Kidney (tissue), 14 donors: ENCODE results near the gene NPAS3. TPM values are rescaled to one million over a fixed set of nuclear protein-coding genes. Genes with fewer than 3 reads are reported as not detected.

Experiments
- DNase-seq, 5 donors: peaks; one replicate each; pipeline ENCODE4 v3.0.0-alpha.2; 2013 to 2020
- FAIRE-seq: peaks from 2 replicates; lab custom pipeline; 2012; peaks lifted over from hg19 to GRCh38; lab: Jason Lieb, UNC
- H3K27ac ChIP-seq, 2 donors: one replicate each; pipeline ENCODE4 v1.7.0; 2013; ENCODE audit warnings: low read depth in 2 of 2, low read length in 2 of 2, inconsistent platforms in 1 of 2
- H3K27me3 ChIP-seq: one replicate; pipeline ENCODE4 v1.7.1; 2013; ENCODE audit warnings: low read length, inconsistent platforms; ENCODE audit not compliant: control insufficient read depth, insufficient read depth
- H3K36me3 ChIP-seq, 3 donors: one replicate each; pipeline versions ENCODE4 v1.7.0 to v1.7.1; 2013; ENCODE audit warnings: low read length in 3 of 3, control low read depth in 1 of 3, inconsistent platforms in 1 of 3; ENCODE audit not compliant: insufficient read depth in 3 of 3, control insufficient read depth in 2 of 3
- H3K4me1 ChIP-seq, 3 donors: one replicate each; pipeline versions ENCODE4 v1.7.0 to v1.7.1; 2013; ENCODE audit warnings: low read length in 3 of 3, inconsistent platforms in 1 of 3, low read depth in 1 of 3; ENCODE audit not compliant: control insufficient read depth in 2 of 3, insufficient read depth in 2 of 3
- H3K4me3 ChIP-seq, 3 donors: one replicate each; pipeline versions ENCODE4 v1.7.0 to v1.8.1; 2013; ENCODE audit warnings: low read length in 3 of 3, control low read depth in 1 of 3, inconsistent platforms in 1 of 3
- H3K9ac ChIP-seq, 3 donors: one replicate each; pipeline versions ENCODE4 v1.7.0 to v1.7.1; 2013; ENCODE audit warnings: low read length in 3 of 3, control low read depth in 1 of 3, inconsistent platforms in 1 of 3
- H3K9me3 ChIP-seq, 3 donors: one replicate each; pipeline versions ENCODE4 v1.7.0 to v1.7.1; 2013; ENCODE audit warnings: low read length in 3 of 3, control low read depth in 1 of 3, inconsistent platforms in 1 of 3; ENCODE audit not compliant: control insufficient read depth in 2 of 3, insufficient read depth in 1 of 3
- intact Hi-C: fragments of 100-400 bp; cut with DNase I; formaldehyde crosslinking; loops from one replicate; pipeline ENCODE4 v1.11.1; 2022
- polyA plus RNA-seq: library from polyadenylated mRNA; stranded (reverse); fragments of 350-450 nt; fragmentation: Illumina TruSeq; extraction: RNeasy Lipid Tissue Mini Kit (QIAGEN cat#74804); gene quantifications from one replicate; pipeline ENCODE4 v1.2.3, GENCODE V29; 2014; ENCODE audit warnings: low read depth, low replicate concordance; ENCODE audit not compliant: insufficient read depth
- total RNA-seq: library from RNA; stranded (reverse); fragmentation: NEBNext Ultra II Directional; extraction: Animal tissue kit (Norgen Biotek cat#: 25700); gene quantifications from one replicate; pipeline ENCODE4 v1.2.1, GENCODE V29; 2021
- TF ChIP-seq, protein P1 (sequence below): IDR thresholded peaks from 3 replicates; pipeline ENCODE4 v1.5.1; 2012; ENCODE audit warnings: mild to moderate bottlenecking, moderate library complexity, borderline replicate concordance; ENCODE audit not compliant: insufficient read depth; ENCODE audit errors: extremely low read depth
- donor health status: control.
- donor health status: control.
- donor health status: control.
- donor health status: control.
- donor health status: control.
- donor health status: DM: yes; HTN: yes; CAD: no.
- donor health status: Normal renal cell carcinoma (clear cell type).

NPAS3 gene
- total and polyA plus RNA-seq, 2 donors from 2014 or later: 0.82 to 5.0 TPM

DNA sequence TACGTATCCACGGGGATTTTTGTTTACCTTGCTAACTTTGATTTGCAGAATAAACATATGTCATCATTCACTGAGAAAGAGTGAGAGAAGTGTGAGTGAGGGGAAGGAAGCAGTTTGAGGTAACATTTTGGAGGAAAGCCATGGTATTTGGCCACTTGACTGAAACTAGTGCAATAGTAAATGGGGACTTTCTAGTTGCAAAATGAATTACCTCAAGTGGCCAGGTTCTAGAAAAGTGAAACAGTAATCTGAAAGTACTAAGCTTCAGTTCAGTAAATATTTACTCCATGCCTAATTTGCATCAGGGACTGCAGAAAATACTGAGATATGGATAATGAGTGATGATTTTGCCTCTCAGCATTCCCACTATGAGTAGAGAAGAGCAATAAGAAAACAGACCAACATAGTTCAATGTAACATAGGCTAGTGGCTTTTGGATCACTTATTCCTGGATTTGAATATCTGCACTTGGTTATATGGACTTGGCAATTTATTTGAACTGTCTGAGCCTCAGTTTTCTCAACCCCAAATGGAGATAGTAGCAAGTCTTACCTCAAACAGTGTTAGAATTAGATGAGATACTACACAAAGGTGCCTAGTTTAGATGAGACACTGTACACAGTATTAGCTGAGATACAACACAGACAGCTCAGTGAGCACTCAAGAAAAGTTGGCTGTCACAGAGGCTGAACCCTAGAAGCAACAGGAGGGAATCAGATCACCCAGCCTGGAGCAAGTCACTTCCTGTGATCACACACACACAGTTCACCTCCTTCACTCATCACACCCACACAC, 439.1 kb downstream of the NPAS3 start:
- no peak overlapping the region for H3K9ac ChIP-seq
- FAIRE-seq (no peak), DNase-seq (no peak)
- no peaks in the 10 kb centered on the region for H3K4me1 ChIP-seq
- intact Hi-C loops: no loop called here
- H3K36me3 ChIP-seq: no peaks in the 10 kb centered on the region
- H3K4me3 ChIP-seq: no peak overlapping the region
- H3K27me3 ChIP-seq: no peaks in the 10 kb centered on the region
- no peak overlapping the region for H3K27ac ChIP-seq
- H3K9me3 ChIP-seq: no peaks in the 10 kb centered on the region
- TF ChIP-seq, protein P1, sequence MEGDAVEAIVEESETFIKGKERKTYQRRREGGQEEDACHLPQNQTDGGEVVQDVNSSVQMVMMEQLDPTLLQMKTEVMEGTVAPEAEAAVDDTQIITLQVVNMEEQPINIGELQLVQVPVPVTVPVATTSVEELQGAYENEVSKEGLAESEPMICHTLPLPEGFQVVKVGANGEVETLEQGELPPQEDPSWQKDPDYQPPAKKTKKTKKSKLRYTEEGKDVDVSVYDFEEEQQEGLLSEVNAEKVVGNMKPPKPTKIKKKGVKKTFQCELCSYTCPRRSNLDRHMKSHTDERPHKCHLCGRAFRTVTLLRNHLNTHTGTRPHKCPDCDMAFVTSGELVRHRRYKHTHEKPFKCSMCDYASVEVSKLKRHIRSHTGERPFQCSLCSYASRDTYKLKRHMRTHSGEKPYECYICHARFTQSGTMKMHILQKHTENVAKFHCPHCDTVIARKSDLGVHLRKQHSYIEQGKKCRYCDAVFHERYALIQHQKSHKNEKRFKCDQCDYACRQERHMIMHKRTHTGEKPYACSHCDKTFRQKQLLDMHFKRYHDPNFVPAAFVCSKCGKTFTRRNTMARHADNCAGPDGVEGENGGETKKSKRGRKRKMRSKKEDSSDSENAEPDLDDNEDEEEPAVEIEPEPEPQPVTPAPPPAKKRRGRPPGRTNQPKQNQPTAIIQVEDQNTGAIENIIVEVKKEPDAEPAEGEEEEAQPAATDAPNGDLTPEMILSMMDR: no peak

DNA sequence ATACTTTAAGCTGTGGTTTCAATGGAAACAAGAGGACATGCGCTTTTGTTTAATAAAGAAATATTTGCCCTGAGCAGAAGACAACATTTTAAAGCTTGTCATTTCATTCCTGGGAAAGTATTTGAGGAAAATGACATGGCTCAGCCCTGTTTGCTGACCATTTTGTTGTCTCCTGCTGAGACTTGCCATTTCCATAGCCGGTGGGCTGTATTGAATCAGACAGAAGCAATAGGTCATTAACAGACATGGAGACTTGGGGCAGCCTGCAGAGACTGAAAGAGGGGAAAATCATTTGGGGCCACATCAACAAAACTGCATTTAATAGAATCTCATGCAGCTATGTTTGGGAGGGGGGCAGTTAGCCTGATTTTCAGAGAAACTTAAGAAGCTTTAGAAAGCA, 443.0 kb downstream of the NPAS3 start:
- H3K27ac ChIP-seq: no peak overlapping the region
- intact Hi-C loops: no loop called here
- no peaks in the 10 kb centered on the region for H3K9me3 ChIP-seq
- H3K36me3 ChIP-seq: no peaks in the 10 kb centered on the region
- no peaks in the 10 kb centered on the region for H3K27me3 ChIP-seq
- no peaks in the 10 kb centered on the region for H3K4me1 ChIP-seq
- no peak overlapping the region for H3K4me3 ChIP-seq
- no peak overlapping the region for H3K9ac ChIP-seq
- no peak for DNase-seq
- no peak for FAIRE-seq
- TF ChIP-seq, protein P1: no peak

DNA sequence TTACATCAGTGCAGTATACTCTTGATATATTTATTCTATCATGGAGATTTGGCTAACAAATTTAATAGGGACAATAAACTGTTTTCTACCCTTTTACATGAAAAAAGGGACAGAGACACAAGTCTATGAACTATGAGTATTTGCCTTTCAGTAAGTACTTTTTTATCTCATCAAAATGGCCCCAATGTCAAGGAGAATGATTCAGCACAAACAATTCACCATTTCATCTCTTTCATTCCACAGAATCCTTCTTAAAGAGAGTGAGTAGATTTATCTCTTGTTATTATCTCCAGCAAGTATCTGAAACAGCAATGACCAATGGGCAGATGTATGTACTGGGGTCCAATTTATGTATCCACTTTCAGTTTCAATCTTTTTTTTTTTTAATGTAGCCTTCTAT, 447.5 kb downstream of the NPAS3 start:
- Histone ChIP-seq H3K9ac (no peak overlapping the region), H3K4me1 (no peaks in the 10 kb centered on the region), H3K36me3 (no peaks in the 10 kb centered on the region), H3K27ac (no peak overlapping the region), H3K4me3 (no peak overlapping the region), H3K27me3 (no peaks in the 10 kb centered on the region), H3K9me3 (no peaks in the 10 kb centered on the region)
- intact Hi-C loops: no loop called here
- FAIRE-seq (no peak), DNase-seq (no peak)
- TF ChIP-seq, protein P1: no peak
